ENCODE data around the gene RHBDL2. TPM values are rescaled to one million over a fixed set of nuclear protein-coding genes. Genes with fewer than 3 reads are reported as not detected.
"Not testable (repeated sequence)": the region's sequence is repeated elsewhere in the genome, so short reads cannot be mapped to it uniquely, and the experiment has no call there.

Gene RHBDL2
- total RNA-seq, 2 donors from 2014 or later = 0.15 TPM; not detected in 1

- DNase-seq; intact Hi-C loops (cut with DNase I); ATAC-seq: not testable (repeated sequence)
These were observed 96.5 kb downstream of the RHBDL2 start for GRCh38 chr1:38845088-38845487.

- no peak for DNase-seq
- no peak for ATAC-seq
- intact Hi-C loops (cut with DNase I) = no loop called here
These were observed 101.3 kb downstream of the RHBDL2 start for GRCh38 chr1:38840281-38840680.

- peak; percentile 63 to 87 for ATAC-seq
- intact Hi-C loops (cut with DNase I) = loop anchor here (10.0 kb wide), 3 partner anchors 795 to 845 kb away; partner anchors contain the start of genes POU3F1 (in 1 of the 2) and SF3A3 (in 1 of the 2)
- DNase-seq = peak; percentile 50
These were observed 102.3 kb downstream of the RHBDL2 start for GRCh38 chr1:38839363-38839762.

DNA sequence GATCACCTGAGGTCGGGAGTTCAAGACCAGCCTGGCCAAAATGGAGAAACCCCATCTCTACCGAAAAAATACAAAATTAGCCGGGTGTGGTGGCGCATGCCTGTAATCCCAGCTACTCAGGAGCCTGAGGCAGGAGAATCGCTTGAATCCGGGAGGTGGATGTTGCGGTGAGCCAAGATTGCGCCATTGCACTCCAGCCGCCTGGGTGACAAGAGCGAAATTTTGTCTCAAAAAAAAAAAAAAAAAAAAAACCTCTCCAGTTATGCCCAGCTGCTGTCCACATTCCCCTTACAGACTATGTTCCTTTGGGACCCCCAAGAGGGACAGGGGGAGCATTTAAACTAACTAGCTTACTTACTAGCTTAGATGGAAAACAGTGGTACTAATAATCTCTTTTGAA, 105.3 kb downstream of the RHBDL2 start:
- intact Hi-C loops (cut with DNase I) = loop anchor here (10.0 kb wide), 3 partner anchors 792 to 842 kb away; partner anchors contain the start of genes POU3F1 (in 1 of the 2) and SF3A3 (in 1 of the 2)
- not testable (repeated sequence) for DNase-seq, ATAC-seq

Other genes starting within 250 kb of the RHBDL2 start
- 10 to 100 TPM; 20.9 to 21.3 TPM for gene RRAGC, start 82.1 kb downstream of the RHBDL2 start, total RNA-seq
- gene MYCBP, start 68.5 kb downstream of the RHBDL2 start, total RNA-seq = 10 to 100 TPM; 11.5 to 14.8 TPM
- gene GJA9, start 60.2 kb downstream of the RHBDL2 start, total RNA-seq = not detected
- 10 to 100 TPM; 42.4 to 63.9 TPM for gene AKIRIN1, start 49.4 kb upstream of the RHBDL2 start, total RNA-seq
- 100 to 1,000 TPM; 572 to 591 TPM for gene NDUFS5, start 84.5 kb upstream of the RHBDL2 start, total RNA-seq